Right atrium auricular region (tissue), 2 donors: ENCODE data around the gene SAMD4A. TPM values are rescaled to one million over a fixed set of nuclear protein-coding genes. Genes with fewer than 3 reads are reported as not detected.

Experiments
- DNase-seq: peaks from one replicate; pipeline ENCODE4 v3.0.0-alpha.2; 2019; ENCODE audit warnings: low spot score
- H3K27ac ChIP-seq, 2 donors: fragments of 200-600 bp; sonication (generic); 1 replicate in 1 of 2; 2 replicates in 1 of 2; pipeline ENCODE4 v1.5.1; 2016 to 2019
- H3K27me3 ChIP-seq, 2 donors: fragments of 200-600 bp; sonication (generic); one replicate each; pipeline versions ENCODE4 v1.5.1 to v1.6.0; 2017 to 2019
- H3K36me3 ChIP-seq: fragments of 200-600 bp; sonication (generic); one replicate; pipeline ENCODE4 v1.5.1; 2016
- H3K4me1 ChIP-seq, 2 donors: fragments of 200-600 bp; sonication (generic); one replicate each; pipeline versions ENCODE4 v1.5.1 to v1.6.0; 2017 to 2019
- H3K4me3 ChIP-seq, 2 donors: fragments of 200-600 bp; sonication (generic); 1 replicate in 1 of 2; 2 replicates in 1 of 2; pipeline ENCODE4 v1.5.1; 2017 to 2019; ENCODE audit warnings: mild to moderate bottlenecking in 1 of 2, moderate library complexity in 1 of 2
- H3K9me3 ChIP-seq, 2 donors: fragments of 200-600 bp; sonication (generic); one replicate each; pipeline ENCODE4 v1.5.1; 2019
- total RNA-seq, 2 donors: library from RNA; depleted of rRNA; stranded (reverse); fragments of >200 nt; gene quantifications; one replicate each; pipeline ENCODE4 v1.1.0, GENCODE V29; 2016
- TF ChIP-seq, protein P1 (sequence below), 2 donors: fragments of 200-600 bp; sonication (generic); IDR thresholded peaks; one replicate each; pipeline ENCODE4 v1.5.1; 2019; ENCODE audit warnings: antibody characterized with exemption in 2 of 2

The SAMD4A gene
- total RNA-seq, 2 donors from 2014 or later, result 74.5 to 102 TPM

DNA sequence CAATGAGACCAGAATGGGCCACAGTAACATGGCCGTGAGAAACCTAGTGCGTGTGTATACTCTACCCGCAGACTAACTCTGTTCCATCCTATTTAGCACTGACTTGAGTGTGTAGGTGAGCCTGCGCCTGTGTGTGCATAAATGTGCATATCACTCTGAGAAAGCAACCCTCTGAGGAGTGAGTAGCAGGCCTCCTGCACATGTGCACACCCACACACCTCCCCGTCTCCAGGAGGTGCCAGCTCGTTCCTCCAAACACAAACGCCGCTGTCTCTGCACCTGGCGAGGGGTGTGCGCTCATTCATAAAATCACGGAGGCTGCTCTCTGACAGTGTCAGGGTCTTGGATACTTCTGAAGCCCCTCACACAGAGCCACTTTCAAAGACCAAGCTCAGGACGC lies 196.8 kb downstream of the SAMD4A start:
- TF ChIP-seq, protein P1, sequence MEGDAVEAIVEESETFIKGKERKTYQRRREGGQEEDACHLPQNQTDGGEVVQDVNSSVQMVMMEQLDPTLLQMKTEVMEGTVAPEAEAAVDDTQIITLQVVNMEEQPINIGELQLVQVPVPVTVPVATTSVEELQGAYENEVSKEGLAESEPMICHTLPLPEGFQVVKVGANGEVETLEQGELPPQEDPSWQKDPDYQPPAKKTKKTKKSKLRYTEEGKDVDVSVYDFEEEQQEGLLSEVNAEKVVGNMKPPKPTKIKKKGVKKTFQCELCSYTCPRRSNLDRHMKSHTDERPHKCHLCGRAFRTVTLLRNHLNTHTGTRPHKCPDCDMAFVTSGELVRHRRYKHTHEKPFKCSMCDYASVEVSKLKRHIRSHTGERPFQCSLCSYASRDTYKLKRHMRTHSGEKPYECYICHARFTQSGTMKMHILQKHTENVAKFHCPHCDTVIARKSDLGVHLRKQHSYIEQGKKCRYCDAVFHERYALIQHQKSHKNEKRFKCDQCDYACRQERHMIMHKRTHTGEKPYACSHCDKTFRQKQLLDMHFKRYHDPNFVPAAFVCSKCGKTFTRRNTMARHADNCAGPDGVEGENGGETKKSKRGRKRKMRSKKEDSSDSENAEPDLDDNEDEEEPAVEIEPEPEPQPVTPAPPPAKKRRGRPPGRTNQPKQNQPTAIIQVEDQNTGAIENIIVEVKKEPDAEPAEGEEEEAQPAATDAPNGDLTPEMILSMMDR (IDR thresholded peaks at IDR 0.05), result no peak
- Histone ChIP-seq H3K36me3 (peaks cover 86% of the 10 kb centered on the region), H3K27ac (no peak overlapping the region), H3K4me1 (peaks cover 0 to 39% of the 10 kb centered on the region in 2 donors), H3K4me3 (no peak overlapping the region), H3K27me3 (no peaks in the 10 kb centered on the region), H3K9me3 (no peaks in the 10 kb centered on the region)
- DNase-seq, result no peak

DNA sequence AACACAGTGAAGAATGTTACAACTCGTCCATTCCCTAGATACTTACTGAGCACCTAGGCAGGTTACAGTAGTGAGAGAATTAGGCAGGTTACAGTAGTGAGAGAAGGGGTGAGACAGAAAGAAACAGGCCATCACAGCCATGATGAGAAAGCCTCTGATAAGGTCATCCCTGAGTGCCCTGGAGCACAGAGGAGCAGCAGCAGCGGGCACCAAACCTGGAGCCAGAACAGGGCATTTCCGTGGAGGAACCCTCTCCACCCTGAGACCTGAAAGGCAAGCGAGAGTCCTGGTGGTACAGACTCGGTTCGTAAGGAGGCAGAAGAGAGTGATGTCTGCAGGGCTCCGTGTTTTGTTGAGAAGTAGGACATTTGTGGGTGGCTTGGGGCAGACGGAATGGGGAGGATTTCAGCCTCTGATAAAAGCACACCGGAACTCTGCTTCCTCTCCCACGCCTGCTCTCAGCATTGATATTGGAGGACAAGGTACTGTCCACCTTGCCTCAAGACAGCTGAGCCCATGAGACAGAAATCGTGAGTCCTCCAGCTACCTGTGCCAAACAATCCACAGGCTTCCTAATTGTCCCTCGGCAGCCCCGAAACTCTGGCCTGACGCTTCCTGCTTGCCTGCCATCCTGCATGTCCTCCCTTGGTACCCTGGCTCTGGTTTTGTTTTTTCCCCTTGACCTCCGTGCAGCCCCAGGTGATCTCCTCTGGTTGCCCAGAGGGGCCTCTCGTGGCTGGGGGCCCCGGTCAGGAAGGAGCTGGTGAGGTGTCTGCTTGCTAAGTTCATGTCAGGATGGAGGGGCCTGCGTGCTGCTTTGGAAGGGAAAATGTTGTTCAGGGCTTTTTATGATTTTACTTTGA lies 199.6 kb downstream of the SAMD4A start:
- Histone ChIP-seq H3K27ac (peak overlapping the region; percentile 84 to 97), H3K27me3 (no peaks in the 10 kb centered on the region), H3K36me3 (peaks cover 77% of the 10 kb centered on the region), H3K9me3 (no peaks in the 10 kb centered on the region), H3K4me3 (no peak overlapping the region), H3K4me1 (peaks cover 0 to 43% of the 10 kb centered on the region in 2 donors)
- TF ChIP-seq, protein P1 (IDR thresholded peaks at IDR 0.05), result no peak
- no peak for DNase-seq

DNA sequence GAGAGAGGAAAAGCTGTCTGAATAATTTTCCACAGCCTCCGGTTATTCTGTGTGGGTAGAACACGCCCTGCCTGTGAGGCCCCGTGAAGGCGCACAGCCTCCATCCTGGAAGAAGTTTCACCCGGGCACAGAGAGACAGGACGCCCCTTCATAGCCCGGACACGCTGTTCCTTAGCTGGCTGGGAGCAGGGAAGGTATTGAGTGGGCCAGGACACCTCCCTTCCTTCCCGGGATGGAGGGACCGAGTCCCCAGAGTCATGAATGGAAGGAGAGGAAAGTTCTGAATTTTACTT lies 200.2 kb downstream of the SAMD4A start:
- Histone ChIP-seq H3K4me1 (peaks cover 0 to 43% of the 10 kb centered on the region in 2 donors), H3K4me3 (no peak overlapping the region), H3K27ac (peak overlapping the region; percentile 84 to 97), H3K36me3 (peaks cover 73% of the 10 kb centered on the region), H3K27me3 (no peaks in the 10 kb centered on the region), H3K9me3 (no peaks in the 10 kb centered on the region)
- no peak for DNase-seq
- TF ChIP-seq, protein P1 (IDR thresholded peaks at IDR 0.05), result no peak

DNA sequence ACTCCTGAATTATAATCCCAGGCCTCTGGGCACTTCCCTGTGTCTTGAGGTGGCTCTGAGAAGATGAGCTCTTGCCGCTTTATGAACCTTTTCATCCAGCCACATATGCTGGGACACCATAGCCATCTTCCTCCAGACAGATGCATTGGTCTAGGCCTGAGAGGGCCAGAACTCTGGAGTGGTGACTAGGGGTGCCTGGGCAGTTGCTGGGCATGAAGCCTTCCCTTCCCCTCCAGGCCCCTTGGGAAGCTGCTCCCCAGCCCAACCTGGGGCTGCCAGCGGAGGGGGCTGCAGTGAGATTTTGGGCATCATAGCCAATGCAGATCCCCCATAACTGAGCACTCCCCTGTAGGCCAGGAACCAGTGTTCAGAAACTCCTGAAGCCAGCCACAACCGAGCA lies 200.5 kb downstream of the SAMD4A start:
- H3K4me1 ChIP-seq, result peaks cover 0 to 43% of the 10 kb centered on the region in 2 donors
- peaks cover 69% of the 10 kb centered on the region for H3K36me3 ChIP-seq

GRCh38 chr14:54768501-54769129 lies 201.7 kb downstream of the SAMD4A start:
- Histone ChIP-seq H3K9me3 (no peaks in the 10 kb centered on the region), H3K4me1 (peaks cover 0 to 54% of the 10 kb centered on the region in 2 donors), H3K27ac (peak overlapping the region; percentile 84 to 97), H3K36me3 (peaks cover 59% of the 10 kb centered on the region), H3K27me3 (no peaks in the 10 kb centered on the region), H3K4me3 (no peak overlapping the region)
- TF ChIP-seq, protein P1 (IDR thresholded peaks at IDR 0.05), result no peak
- DNase-seq, result no peak

More for the DNA sequence above, 200.5 kb downstream of the SAMD4A start:
- Histone ChIP-seq H3K4me3 (no peak overlapping the region), H3K9me3 (no peaks in the 10 kb centered on the region), H3K27me3 (no peaks in the 10 kb centered on the region), H3K27ac (peak overlapping the region; percentile 84 to 97)
- no peak for DNase-seq
- TF ChIP-seq, protein P1 (IDR thresholded peaks at IDR 0.05), result no peak
